HepG2 (cell line): ENCODE measurements around the gene GCSAM.

Experiments
- DR1 ChIP-seq: sonication (generic); formaldehyde crosslinking; IDR thresholded peaks from 2 replicates; pipeline ENCODE4 v1.8.0; 2021; ENCODE audit warnings: mild to moderate bottlenecking, missing genetic modification reagents, inconsistent platforms
- GATAD2A ChIP-seq: IDR thresholded peaks from 2 replicates; pipeline ENCODE4 v1.6.1; 2016
- HOXA7 ChIP-seq: sonication (generic); formaldehyde crosslinking; IDR thresholded peaks from 2 replicates; pipeline ENCODE4 v1.8.1; 2022; ENCODE audit warnings: mild to moderate bottlenecking, missing genetic modification reagents, moderate library complexity
- MTF1 ChIP-seq: sonication (generic); formaldehyde crosslinking; IDR thresholded peaks from 2 replicates; pipeline ENCODE4 v1.5.0; 2020; ENCODE audit warnings: missing genetic modification reagents
- TCF7L2 ChIP-seq: IDR thresholded peaks from 2 replicates; pipeline ENCODE4 v1.6.1; 2011; ENCODE audit warnings: mild to moderate bottlenecking, low read depth, low read length, moderate library complexity
- ZNF101 ChIP-seq: sonication (generic); formaldehyde crosslinking; IDR thresholded peaks from 2 replicates; pipeline ENCODE4 v1.4.0; 2020; ENCODE audit warnings: mild to moderate bottlenecking, low read depth, missing genetic modification reagents, borderline replicate concordance
- ZNF138 ChIP-seq: sonication (generic); formaldehyde crosslinking; IDR thresholded peaks from 2 replicates; pipeline ENCODE4 v1.5.0; 2020; ENCODE audit warnings: mild to moderate bottlenecking, low read depth, missing genetic modification reagents
- ZNF883 ChIP-seq: sonication (generic); formaldehyde crosslinking; IDR thresholded peaks from 2 replicates; pipeline ENCODE4 v1.5.1; 2020; ENCODE audit warnings: mild to moderate bottlenecking, missing genetic modification reagents; ENCODE audit errors: not compliant biosample characterization
- TF ChIP-seq, protein P1 (sequence below), 2 experiments: fragments of 450-650 bp in 1 of 2; sonication (generic) in 1 of 2; formaldehyde crosslinking; IDR thresholded peaks; 2 replicates each; pipeline versions ENCODE4 v1.5.0 to v1.8.0; 2020 to 2022; ENCODE audit warnings: mild to moderate bottlenecking in 1 of 2, missing genetic modification reagents in 1 of 2
- TF ChIP-seq, protein P2 (sequence below): sonication (generic); formaldehyde crosslinking; IDR thresholded peaks from 2 replicates; pipeline ENCODE4 v1.4.0; 2020; ENCODE audit warnings: missing genetic modification reagents
- TF ChIP-seq, protein P3 (sequence below), 2 experiments: IDR thresholded peaks; 2 replicates each; pipeline ENCODE4 v1.6.1; 2011 to 2012; ENCODE audit warnings: low read length in 2 of 2, borderline replicate concordance in 1 of 2, low read depth in 1 of 2, mild to moderate bottlenecking in 1 of 2, moderate library complexity in 1 of 2
- TF ChIP-seq, protein P4 (sequence below): IDR thresholded peaks from 2 replicates; pipeline ENCODE4 v1.6.1; 2016; ENCODE audit warnings: low read depth, control low read depth

DNA sequence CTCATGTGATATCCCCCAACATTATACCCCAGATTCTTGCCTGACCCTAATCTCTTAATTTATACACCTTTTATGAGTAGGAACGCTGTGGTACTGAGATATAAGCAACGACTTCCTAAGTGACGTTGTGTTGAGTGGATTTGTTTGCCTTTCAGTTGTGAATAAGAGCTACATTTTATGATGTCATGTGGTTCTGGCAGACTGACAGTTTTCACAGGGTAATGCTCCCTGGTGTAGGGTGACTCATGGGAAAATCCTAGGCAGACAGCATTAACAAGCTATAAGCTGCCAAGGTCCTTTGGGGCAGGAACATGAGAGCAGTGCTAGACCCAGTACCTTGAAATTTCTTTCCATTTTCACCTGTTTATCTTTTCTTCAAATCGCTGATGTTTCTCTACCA, 35.7 kb downstream of the GCSAM start:
- TF ChIP-seq, protein P1, sequence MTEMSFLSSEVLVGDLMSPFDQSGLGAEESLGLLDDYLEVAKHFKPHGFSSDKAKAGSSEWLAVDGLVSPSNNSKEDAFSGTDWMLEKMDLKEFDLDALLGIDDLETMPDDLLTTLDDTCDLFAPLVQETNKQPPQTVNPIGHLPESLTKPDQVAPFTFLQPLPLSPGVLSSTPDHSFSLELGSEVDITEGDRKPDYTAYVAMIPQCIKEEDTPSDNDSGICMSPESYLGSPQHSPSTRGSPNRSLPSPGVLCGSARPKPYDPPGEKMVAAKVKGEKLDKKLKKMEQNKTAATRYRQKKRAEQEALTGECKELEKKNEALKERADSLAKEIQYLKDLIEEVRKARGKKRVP (CRISPR knock-in tag; IDR thresholded peaks at IDR 0.05): no peak
- TF ChIP-seq ZNF101 (CRISPR knock-in tag): no peak
- no peak for TF ChIP-seq ZNF883 (CRISPR knock-in tag)
- TF ChIP-seq ZNF138 (CRISPR knock-in tag): no peak
- TF ChIP-seq, protein P2, sequence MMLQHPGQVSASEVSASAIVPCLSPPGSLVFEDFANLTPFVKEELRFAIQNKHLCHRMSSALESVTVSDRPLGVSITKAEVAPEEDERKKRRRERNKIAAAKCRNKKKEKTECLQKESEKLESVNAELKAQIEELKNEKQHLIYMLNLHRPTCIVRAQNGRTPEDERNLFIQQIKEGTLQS (CRISPR knock-in tag): no peak
- TF ChIP-seq TCF7L2: no peak
- no peak for TF ChIP-seq HOXA7 (CRISPR knock-in tag)
- TF ChIP-seq GATAD2A: no peak
- TF ChIP-seq, protein P3, sequence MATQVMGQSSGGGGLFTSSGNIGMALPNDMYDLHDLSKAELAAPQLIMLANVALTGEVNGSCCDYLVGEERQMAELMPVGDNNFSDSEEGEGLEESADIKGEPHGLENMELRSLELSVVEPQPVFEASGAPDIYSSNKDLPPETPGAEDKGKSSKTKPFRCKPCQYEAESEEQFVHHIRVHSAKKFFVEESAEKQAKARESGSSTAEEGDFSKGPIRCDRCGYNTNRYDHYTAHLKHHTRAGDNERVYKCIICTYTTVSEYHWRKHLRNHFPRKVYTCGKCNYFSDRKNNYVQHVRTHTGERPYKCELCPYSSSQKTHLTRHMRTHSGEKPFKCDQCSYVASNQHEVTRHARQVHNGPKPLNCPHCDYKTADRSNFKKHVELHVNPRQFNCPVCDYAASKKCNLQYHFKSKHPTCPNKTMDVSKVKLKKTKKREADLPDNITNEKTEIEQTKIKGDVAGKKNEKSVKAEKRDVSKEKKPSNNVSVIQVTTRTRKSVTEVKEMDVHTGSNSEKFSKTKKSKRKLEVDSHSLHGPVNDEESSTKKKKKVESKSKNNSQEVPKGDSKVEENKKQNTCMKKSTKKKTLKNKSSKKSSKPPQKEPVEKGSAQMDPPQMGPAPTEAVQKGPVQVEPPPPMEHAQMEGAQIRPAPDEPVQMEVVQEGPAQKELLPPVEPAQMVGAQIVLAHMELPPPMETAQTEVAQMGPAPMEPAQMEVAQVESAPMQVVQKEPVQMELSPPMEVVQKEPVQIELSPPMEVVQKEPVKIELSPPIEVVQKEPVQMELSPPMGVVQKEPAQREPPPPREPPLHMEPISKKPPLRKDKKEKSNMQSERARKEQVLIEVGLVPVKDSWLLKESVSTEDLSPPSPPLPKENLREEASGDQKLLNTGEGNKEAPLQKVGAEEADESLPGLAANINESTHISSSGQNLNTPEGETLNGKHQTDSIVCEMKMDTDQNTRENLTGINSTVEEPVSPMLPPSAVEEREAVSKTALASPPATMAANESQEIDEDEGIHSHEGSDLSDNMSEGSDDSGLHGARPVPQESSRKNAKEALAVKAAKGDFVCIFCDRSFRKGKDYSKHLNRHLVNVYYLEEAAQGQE (IDR thresholded peaks at IDR 0.05; ENCODE audit: borderline replicate concordance in 1 of 2, low read depth in 1 of 2, low read length in 2 of 2): no peak
- TF ChIP-seq, protein P4, sequence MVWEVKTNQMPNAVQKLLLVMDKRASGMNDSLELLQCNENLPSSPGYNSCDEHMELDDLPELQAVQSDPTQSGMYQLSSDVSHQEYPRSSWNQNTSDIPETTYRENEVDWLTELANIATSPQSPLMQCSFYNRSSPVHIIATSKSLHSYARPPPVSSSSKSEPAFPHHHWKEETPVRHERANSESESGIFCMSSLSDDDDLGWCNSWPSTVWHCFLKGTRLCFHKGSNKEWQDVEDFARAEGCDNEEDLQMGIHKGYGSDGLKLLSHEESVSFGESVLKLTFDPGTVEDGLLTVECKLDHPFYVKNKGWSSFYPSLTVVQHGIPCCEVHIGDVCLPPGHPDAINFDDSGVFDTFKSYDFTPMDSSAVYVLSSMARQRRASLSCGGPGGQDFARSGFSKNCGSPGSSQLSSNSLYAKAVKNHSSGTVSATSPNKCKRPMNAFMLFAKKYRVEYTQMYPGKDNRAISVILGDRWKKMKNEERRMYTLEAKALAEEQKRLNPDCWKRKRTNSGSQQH: no peak
- no peak for TF ChIP-seq MTF1
- TF ChIP-seq DR1: no peak
